CD4-positive, alpha-beta T cell (primary cell): ENCODE results near the gene GFOD1. TPM values are rescaled to one million over a fixed set of nuclear protein-coding genes. Genes with fewer than 3 reads are reported as not detected.

Source experiments
- ATAC-seq: fragments of 200-7000 bp; cut with Tn5 transposase; one replicate; pipeline ENCODE4 v1.10.0; 2022; ENCODE audit warnings: mild to moderate bottlenecking; ENCODE audit not compliant: poor library complexity
- CTCF ChIA-PET: fragments of 350-600 bp; sonication (Branson Sonifier 250); formaldehyde crosslinking; loops from one replicate; lab custom pipeline; 2021; ENCODE audit warnings: antibody characterized with exemption, inconsistent platforms; lab: Charles Lee
- POLR2A ChIA-PET: fragments of 350-600 bp; sonication (Branson Sonifier 250); formaldehyde crosslinking; loops from one replicate; lab custom pipeline; 2021; ENCODE audit warnings: antibody characterized with exemption, inconsistent platforms; lab: Charles Lee
- DNase-seq, 14 experiments: peaks; one replicate each; pipeline ENCODE4 v3.0.0-alpha.2; 2013 to 2020; ENCODE audit warnings: mixed read lengths in 2 of 14
- H3K27ac ChIP-seq, 2 donors: one replicate each; pipeline versions ENCODE4 v1.5.1 to v1.7.0; 2013; ENCODE audit warnings: low read length in 2 of 2, low read depth in 1 of 2, mild to moderate bottlenecking in 1 of 2
- H3K27me3 ChIP-seq, 2 experiments: 1 replicate in 1 of 2; 2 replicates in 1 of 2; pipeline versions ENCODE4 v1.6.1 to v1.7.0; 2013; ENCODE audit warnings: low read length in 2 of 2, control low read depth in 1 of 2, mild to moderate bottlenecking in 1 of 2, moderate library complexity in 1 of 2; ENCODE audit not compliant: insufficient read depth in 2 of 2, control insufficient read depth in 1 of 2
- H3K36me3 ChIP-seq: one replicate; pipeline ENCODE4 v1.6.1; 2013; ENCODE audit warnings: low read length, control low read depth; ENCODE audit not compliant: insufficient read depth
- H3K4me1 ChIP-seq: one replicate; pipeline ENCODE4 v1.6.1; 2013; ENCODE audit warnings: low read length, control low read depth; ENCODE audit not compliant: insufficient read depth
- H3K4me3 ChIP-seq: one replicate; pipeline ENCODE4 v1.5.1; 2013; ENCODE audit warnings: mild to moderate bottlenecking, low read length, moderate library complexity
- H3K9me3 ChIP-seq, 2 experiments: 1 replicate in 1 of 2; 2 replicates in 1 of 2; pipeline versions ENCODE4 v1.6.1 to v1.7.0; 2013; ENCODE audit warnings: low read length in 2 of 2, mild to moderate bottlenecking in 2 of 2, control low read depth in 1 of 2, moderate library complexity in 1 of 2; ENCODE audit not compliant: control insufficient read depth in 1 of 2, insufficient read depth in 1 of 2
- H3K27ac Mint-ChIP-seq: one replicate; pipeline ENCODE4 v1.8.0; 2020; ENCODE audit warnings: mixed read lengths
- H3K27me3 Mint-ChIP-seq: one replicate; pipeline ENCODE4 v1.8.0; 2021; ENCODE audit warnings: mixed read lengths
- H3K36me3 Mint-ChIP-seq: one replicate; pipeline ENCODE4 v1.8.0; 2021; ENCODE audit warnings: low read depth, mixed read lengths
- H3K4me1 Mint-ChIP-seq: one replicate; pipeline ENCODE4 v1.8.0; 2021; ENCODE audit warnings: low read depth, mixed read lengths
- H3K4me3 Mint-ChIP-seq: one replicate; pipeline ENCODE4 v1.8.0; 2020; ENCODE audit warnings: mild to moderate bottlenecking, mixed read lengths
- H3K9me3 Mint-ChIP-seq: one replicate; pipeline ENCODE4 v1.8.0; 2020; ENCODE audit warnings: mixed read lengths
- CTCF ChIP-seq: fragments of 200-600 bp; IDR thresholded peaks from one replicate; pipeline ENCODE4 v1.8.0; 2022; ENCODE audit warnings: antibody characterized with exemption, mild to moderate bottlenecking
- intact Hi-C, 2 experiments: fragments of 100-400 bp; cut with DNase I in 1 of 2; cut with micrococcal nuclease in 1 of 2; formaldehyde crosslinking; loops; one replicate each; pipeline versions ENCODE4 v1.15.1 to v1.9.0; 2023 to 2025; cut with DNase I, micrococcal nuclease
- total RNA-seq, 174 experiments: library from RNA in 2 of 174; stranded (reverse) in 2 of 174; gene quantifications; one replicate each; pipeline ENCODE4 v1.2.3 and lab custom pipeline; 2021 to 2026

Gene GFOD1
- total RNA-seq, 2 experiments from 2014 or later: 1.3 to 2.0 TPM

- Histone ChIP-seq H3K36me3 (no peaks in the 10 kb centered on the region), H3K27ac (no peak overlapping the region), H3K4me1 (no peaks in the 10 kb centered on the region), H3K4me3 (no peak overlapping the region), H3K27me3 (no peaks in the 10 kb centered on the region), H3K9me3 (no peaks in the 10 kb centered on the region)
- Mint-ChIP-seq H3K27ac (no peak overlapping the region), H3K36me3 (no peaks in the 10 kb centered on the region), H3K9me3 (no peaks in the 10 kb centered on the region), H3K4me3 (no peak overlapping the region), H3K4me1 (no peaks in the 10 kb centered on the region), H3K27me3 (no peaks in the 10 kb centered on the region)
- no peak for DNase-seq
- no peak for TF ChIP-seq CTCF
- POLR2A ChIA-PET: no interaction called here
- intact Hi-C loops: no loop called here
- CTCF ChIA-PET: no interaction called here
- no peak for ATAC-seq
Observed at GRCh38 chr6:13471184-13471583, 16.2 kb downstream of the GFOD1 start.

- Mint-ChIP-seq H3K36me3 (no peaks in the 10 kb centered on the region), H3K27me3 (no peaks in the 10 kb centered on the region), H3K27ac (no peak overlapping the region), H3K4me1 (no peaks in the 10 kb centered on the region), H3K4me3 (no peak overlapping the region), H3K9me3 (no peaks in the 10 kb centered on the region)
- no peaks in the 10 kb centered on the region for H3K9me3 ChIP-seq
- POLR2A ChIA-PET: no interaction called here
- H3K27me3 ChIP-seq: no peaks in the 10 kb centered on the region
- H3K36me3 ChIP-seq: no peaks in the 10 kb centered on the region
- intact Hi-C loops: no loop called here
- H3K4me3 ChIP-seq: no peak overlapping the region
- TF ChIP-seq CTCF: no peak
- DNase-seq (no peak), ATAC-seq (no peak)
- CTCF ChIA-PET: no interaction called here
- H3K4me1 ChIP-seq: no peaks in the 10 kb centered on the region
- H3K27ac ChIP-seq: no peak overlapping the region
Observed at GRCh38 chr6:13470238-13471140, 16.9 kb downstream of the GFOD1 start.

GRCh38 chr6:13469693-13470092 lies 17.7 kb downstream of the GFOD1 start:
- Histone ChIP-seq H3K4me3 (no peak overlapping the region), H3K9me3 (no peaks in the 10 kb centered on the region), H3K27me3 (no peaks in the 10 kb centered on the region), H3K4me1 (no peaks in the 10 kb centered on the region), H3K36me3 (no peaks in the 10 kb centered on the region), H3K27ac (no peak overlapping the region)
- ChIA-PET POLR2A (no interaction called here), CTCF (no interaction called here)
- Mint-ChIP-seq H3K4me1 (no peaks in the 10 kb centered on the region), H3K4me3 (no peak overlapping the region), H3K27ac (no peak overlapping the region), H3K36me3 (no peaks in the 10 kb centered on the region), H3K27me3 (no peaks in the 10 kb centered on the region), H3K9me3 (no peaks in the 10 kb centered on the region)
- no peak for DNase-seq
- intact Hi-C loops: no loop called here
- no peak for ATAC-seq
- TF ChIP-seq CTCF: no peak
